Keratinocyte (primary cell): ENCODE data around the gene MAP7.

ENCODE experiments used
- EZH2 ChIP-seq: IDR thresholded peaks from one replicate; pipeline ENCODE4 v1.6.1; 2012; ENCODE audit warnings: inconsistent platforms, mild to moderate bottlenecking, low read length, moderate library complexity
- TF ChIP-seq, protein P1 (sequence below), 3 experiments: IDR thresholded peaks in 1 of 3; conservative IDR thresholded peaks in 1 of 3; optimal IDR thresholded peaks in 1 of 3; 2 replicates in 2 of 3; 3 replicates in 1 of 3; pipeline versions ENCODE3 to v1.5.1; 2011; ENCODE audit warnings: low read length in 3 of 3, mild to moderate bottlenecking in 3 of 3, moderate library complexity in 2 of 3, control low read depth in 1 of 3, inconsistent platforms in 1 of 3; ENCODE audit not compliant: insufficient read depth in 2 of 3; ENCODE audit errors: extremely low read depth in 1 of 3

DNA sequence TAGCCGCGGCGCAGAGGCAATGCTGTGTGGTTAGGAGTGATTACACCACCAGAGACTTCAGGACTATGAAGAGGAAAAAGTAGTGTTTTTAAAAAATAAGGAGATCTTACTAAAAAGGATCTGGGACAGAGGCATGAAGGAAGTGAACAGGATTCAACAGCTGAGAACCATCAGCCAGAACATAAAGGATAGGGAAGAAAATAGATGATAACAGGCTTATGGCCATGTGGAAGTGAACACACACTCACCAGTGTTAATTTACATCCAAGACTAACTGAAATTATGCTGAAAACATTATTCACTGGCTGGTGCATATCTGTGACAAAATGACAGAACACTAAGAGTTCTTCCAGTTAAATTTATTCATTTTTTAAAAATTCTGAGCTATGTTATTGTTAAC, 213.1 kb downstream of the MAP7 start:
- TF ChIP-seq, protein P1, sequence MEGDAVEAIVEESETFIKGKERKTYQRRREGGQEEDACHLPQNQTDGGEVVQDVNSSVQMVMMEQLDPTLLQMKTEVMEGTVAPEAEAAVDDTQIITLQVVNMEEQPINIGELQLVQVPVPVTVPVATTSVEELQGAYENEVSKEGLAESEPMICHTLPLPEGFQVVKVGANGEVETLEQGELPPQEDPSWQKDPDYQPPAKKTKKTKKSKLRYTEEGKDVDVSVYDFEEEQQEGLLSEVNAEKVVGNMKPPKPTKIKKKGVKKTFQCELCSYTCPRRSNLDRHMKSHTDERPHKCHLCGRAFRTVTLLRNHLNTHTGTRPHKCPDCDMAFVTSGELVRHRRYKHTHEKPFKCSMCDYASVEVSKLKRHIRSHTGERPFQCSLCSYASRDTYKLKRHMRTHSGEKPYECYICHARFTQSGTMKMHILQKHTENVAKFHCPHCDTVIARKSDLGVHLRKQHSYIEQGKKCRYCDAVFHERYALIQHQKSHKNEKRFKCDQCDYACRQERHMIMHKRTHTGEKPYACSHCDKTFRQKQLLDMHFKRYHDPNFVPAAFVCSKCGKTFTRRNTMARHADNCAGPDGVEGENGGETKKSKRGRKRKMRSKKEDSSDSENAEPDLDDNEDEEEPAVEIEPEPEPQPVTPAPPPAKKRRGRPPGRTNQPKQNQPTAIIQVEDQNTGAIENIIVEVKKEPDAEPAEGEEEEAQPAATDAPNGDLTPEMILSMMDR (optimal IDR thresholded peaks at IDR 0.05 in 1 of 3, IDR thresholded peaks at IDR 0.05 in 1 of 3, conservative IDR thresholded peaks at IDR 0.05 in 1 of 3; ENCODE audit: extremely low read depth in 1 of 3, insufficient read depth in 2 of 3, low read length in 3 of 3) = no peak
- TF ChIP-seq EZH2 = no peak
